Coronary artery (tissue), 2 donors: ENCODE measurements around the gene TBL1X.

Source experiments
- DNase-seq: peaks from one replicate; pipeline ENCODE4 v3.0.0-alpha.2; 2017; ENCODE audit warnings: low spot score
- H3K27ac ChIP-seq, 2 donors: fragments of 200-600 bp; sonication (generic); one replicate each; pipeline ENCODE4 v1.5.1; 2016 to 2019
- H3K4me3 ChIP-seq: fragments of 200-600 bp; sonication (generic); 2 replicates; pipeline ENCODE4 v1.5.1; 2016; ENCODE audit warnings: mild to moderate bottlenecking, moderate library complexity
- TF ChIP-seq, protein P1 (sequence below): fragments of 200-600 bp; sonication (generic); IDR thresholded peaks from one replicate; pipeline ENCODE4 v1.5.1; 2019; ENCODE audit warnings: antibody characterized with exemption

TBL1X gene

DNA sequence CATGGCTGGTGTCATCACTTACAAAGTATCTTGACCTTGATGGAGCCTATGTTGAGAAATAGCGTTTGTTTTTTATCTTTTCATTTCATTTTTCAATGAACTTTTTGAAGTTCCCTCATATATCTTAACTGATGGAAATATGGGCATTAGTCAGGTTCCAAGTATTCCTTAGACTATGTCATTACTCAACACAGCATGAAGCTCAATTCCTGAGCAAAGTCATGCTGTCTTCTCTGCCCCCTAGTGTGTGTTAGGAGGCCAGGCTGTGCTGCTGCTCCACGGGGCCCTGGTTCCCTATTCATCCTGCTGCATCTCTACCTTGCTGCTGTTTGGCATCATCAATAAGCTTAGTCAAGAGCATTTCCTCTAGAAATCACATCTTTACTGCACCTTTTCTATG lies 259.9 kb downstream of the TBL1X start:
- no peak for DNase-seq
- Histone ChIP-seq H3K27ac (no peak overlapping the region), H3K4me3 (no peak overlapping the region)
- TF ChIP-seq, protein P1, sequence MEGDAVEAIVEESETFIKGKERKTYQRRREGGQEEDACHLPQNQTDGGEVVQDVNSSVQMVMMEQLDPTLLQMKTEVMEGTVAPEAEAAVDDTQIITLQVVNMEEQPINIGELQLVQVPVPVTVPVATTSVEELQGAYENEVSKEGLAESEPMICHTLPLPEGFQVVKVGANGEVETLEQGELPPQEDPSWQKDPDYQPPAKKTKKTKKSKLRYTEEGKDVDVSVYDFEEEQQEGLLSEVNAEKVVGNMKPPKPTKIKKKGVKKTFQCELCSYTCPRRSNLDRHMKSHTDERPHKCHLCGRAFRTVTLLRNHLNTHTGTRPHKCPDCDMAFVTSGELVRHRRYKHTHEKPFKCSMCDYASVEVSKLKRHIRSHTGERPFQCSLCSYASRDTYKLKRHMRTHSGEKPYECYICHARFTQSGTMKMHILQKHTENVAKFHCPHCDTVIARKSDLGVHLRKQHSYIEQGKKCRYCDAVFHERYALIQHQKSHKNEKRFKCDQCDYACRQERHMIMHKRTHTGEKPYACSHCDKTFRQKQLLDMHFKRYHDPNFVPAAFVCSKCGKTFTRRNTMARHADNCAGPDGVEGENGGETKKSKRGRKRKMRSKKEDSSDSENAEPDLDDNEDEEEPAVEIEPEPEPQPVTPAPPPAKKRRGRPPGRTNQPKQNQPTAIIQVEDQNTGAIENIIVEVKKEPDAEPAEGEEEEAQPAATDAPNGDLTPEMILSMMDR = no peak

DNA sequence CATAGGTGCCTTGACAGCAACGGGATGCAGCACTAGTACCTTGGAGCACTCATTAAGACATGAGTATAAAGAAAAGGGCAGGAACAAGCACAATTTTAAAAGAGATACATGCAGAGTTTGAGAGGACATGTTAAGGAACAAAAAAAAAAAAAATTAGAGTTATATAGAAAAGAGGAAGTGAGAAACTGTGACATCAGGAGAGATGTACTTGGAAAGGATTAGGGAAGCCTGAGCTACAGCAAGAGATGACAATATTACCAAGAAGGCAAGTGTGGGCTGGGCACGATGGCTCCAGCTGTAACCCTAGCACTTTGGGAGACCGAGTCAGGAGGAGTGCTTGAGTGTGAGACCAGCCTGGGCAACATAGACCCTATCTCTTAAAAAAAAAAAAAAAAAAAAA lies 263.4 kb downstream of the TBL1X start:
- Histone ChIP-seq H3K27ac (no peak overlapping the region), H3K4me3 (no peak overlapping the region)
- TF ChIP-seq, protein P1 = no peak
- no peak for DNase-seq

DNA sequence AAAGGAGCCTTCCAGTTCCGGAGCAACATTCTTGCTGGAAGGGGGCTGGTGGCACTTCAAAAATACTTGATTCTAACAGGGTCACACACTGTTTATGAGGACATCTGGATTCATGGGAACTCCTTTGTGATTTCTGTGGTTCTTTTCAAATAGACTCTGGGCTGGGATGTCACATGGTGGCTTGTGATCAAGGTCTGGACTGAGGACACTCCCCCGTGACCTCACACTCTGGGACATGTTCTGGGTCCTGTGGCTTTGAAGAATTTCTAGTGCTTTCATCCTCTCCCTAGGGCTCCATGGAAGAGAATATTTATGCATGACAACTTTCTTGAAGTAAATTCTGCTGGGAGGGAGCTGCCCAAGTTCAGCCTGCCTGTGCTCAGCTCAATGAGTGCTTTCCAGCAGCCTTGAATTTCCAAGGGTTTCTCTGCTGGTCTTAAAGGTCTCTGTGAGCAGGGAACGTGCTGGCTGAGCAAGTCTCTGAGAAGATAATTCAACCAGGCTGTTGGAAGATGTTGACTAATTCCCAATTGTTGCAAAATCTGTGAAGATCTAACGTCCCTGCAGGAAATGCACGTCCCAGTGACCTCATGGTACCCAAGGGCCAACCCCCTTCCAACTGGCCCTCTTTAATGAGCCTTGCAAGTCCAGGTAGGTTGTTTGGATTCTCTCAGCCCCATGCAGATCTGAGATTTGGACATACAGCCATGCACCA lies 264.5 kb downstream of the TBL1X start:
- TF ChIP-seq, protein P1 = no peak
- DNase-seq = no peak
- no peak overlapping the region for H3K27ac ChIP-seq
- no peak overlapping the region for H3K4me3 ChIP-seq

DNA sequence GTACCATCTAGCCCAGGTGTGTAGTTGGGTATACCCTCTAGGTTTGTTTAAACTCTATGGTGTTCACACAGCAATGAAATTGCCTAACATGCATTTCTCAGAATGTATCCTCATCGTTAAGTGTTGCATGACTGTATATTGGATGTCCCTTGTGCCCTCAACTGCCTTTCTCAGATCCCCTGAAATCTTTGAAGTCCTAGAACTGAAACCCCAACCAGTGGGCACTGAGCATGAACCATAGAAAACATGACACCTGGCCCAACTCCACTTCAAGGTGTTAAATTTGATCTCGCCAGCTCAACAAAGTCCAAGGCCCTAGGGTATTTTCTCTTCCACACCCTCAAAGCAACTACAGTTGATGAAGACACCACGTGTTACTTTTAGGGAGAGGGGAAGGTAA lies 265.2 kb downstream of the TBL1X start:
- H3K4me3 ChIP-seq = no peak overlapping the region
- H3K27ac ChIP-seq = no peak overlapping the region
- TF ChIP-seq, protein P1 = no peak
- no peak for DNase-seq

GRCh38 chrX:9730752-9731151 lies 265.9 kb downstream of the TBL1X start:
- Histone ChIP-seq H3K27ac (no peak overlapping the region), H3K4me3 (no peak overlapping the region)
- DNase-seq = no peak
- TF ChIP-seq, protein P1 = no peak

GRCh38 chrX:9737363-9737762 lies 272.5 kb downstream of the TBL1X start:
- TF ChIP-seq, protein P1 = no peak
- DNase-seq = no peak

DNA sequence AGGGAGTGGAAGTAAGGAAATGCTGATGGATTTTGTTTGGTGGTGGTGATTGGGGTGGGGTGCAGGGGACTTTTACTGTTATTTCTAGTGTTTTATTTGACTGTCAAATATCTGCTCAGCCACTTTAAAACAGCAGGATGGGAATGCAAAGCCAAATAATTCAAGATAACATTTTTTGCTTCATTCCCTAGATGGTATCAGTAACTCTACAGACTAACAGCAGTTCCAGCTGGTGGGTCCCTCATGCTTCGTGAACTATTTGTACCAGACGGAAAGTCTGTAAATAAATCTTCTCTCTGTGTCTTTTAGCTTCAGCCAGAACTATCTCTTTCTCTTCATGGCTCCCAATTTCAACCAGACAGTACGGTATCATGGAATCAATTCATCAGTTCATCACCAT lies 273.3 kb downstream of the TBL1X start:
- TF ChIP-seq, protein P1 = no peak
- DNase-seq = no peak

More at GRCh38 chrX:9737363-9737762, 272.5 kb downstream of the TBL1X start:
- Histone ChIP-seq H3K27ac (no peak overlapping the region), H3K4me3 (no peak overlapping the region)

More for the DNA sequence above, 273.3 kb downstream of the TBL1X start:
- Histone ChIP-seq H3K27ac (no peak overlapping the region), H3K4me3 (no peak overlapping the region)
